ENCODE measurements around the gene ASS1.

Gene ASS1

DNA sequence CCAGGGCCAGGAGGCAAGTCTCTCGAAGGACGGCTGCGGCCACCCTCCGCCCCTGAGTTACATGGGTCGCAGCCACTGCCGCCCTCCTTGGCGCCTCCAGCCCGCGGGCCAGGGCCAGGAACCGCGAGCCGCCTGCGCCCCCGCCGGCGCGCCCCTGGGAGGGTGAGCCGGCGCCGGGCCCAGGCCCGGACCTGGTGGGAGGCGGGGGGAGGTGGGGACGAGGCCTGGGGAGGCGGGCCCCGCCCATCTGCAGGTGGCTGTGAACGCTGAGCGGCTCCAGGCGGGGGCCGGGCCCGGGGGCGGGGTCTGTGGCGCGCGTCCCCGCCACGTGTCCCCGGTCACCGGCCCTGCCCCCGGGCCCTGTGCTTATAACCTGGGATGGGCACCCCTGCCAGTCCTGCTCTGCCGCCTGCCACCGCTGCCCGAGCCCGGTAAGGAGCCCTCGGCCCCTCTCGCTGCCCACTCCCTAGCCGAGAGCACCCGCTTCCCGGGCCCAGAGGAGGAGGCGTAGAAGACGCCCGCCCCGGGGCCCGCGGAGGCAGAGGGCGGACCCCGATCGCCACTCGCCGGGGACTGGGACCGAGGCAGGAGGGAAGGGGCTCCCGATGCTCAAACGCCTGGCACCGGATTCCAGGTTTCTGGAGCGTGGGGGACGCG, at the start of gene ASS1:
Gene ASS1, plus strand, starts transcription at position 397 of the 657 bp plus-strand sequence. CDS start 7,268 bp downstream, outside the sequence.
- Histone ChIP-seq H4K20me1 (ENCODE audit: control insufficient read depth, insufficient read depth, low read depth, low read length) (no peaks in the 10 kb centered on the region), H3K79me2 (ENCODE audit: control insufficient read depth, low read length) (no peaks in the 10 kb centered on the region), H3K9me3 (ENCODE audit: control insufficient read depth, insufficient read depth, low read length) (peaks cover 8% of the 10 kb centered on the region; the same call in 1 of the 2 replicates), H3K4me1 (ENCODE audit: control insufficient read depth, low read length) (peaks cover 9% of the 10 kb centered on the region; the same call in 1 of the 2 replicates), H3F3A (ENCODE audit: control insufficient read depth, insufficient read depth) (no peaks in the 10 kb centered on the region), H3K36me3 (ENCODE audit: control insufficient read depth, low read length) (no peaks in the 10 kb centered on the region), H3K27ac (ENCODE audit: low read depth, low read length) (no peak within 1 kb of the TSS), H3K4me2 (ENCODE audit: low read length) (no peak within 1 kb of the TSS), H3K4me3 (ENCODE audit: low read length) (no peak within 1 kb of the TSS), H3K27me3 (ENCODE audit: control insufficient read depth, low read length) (no peaks in the 10 kb centered on the region), H3K9me2 (replicated peaks; ENCODE audit: control insufficient read depth, low read length) (no peaks in the 10 kb centered on the region)
- TF ChIP-seq CTCF (IDR thresholded peaks at IDR 0.05; ENCODE audit: low read depth, low read length, poor library complexity, severe bottlenecking) (no peak), EZH2phosphoT487 (IDR thresholded peaks at IDR 0.05; ENCODE audit: borderline replicate concordance, low read length) (no peak)

- no peaks in the 10 kb centered on the region for H3K4me1 ChIP-seq (ENCODE audit: control insufficient read depth, low read length)
- H3K27me3 ChIP-seq (ENCODE audit: control insufficient read depth, low read length), result no peaks in the 10 kb centered on the region
- TF ChIP-seq EZH2phosphoT487 (IDR thresholded peaks at IDR 0.05; ENCODE audit: borderline replicate concordance, low read length) (no peak), CTCF (IDR thresholded peaks at IDR 0.05; ENCODE audit: low read depth, low read length, poor library complexity, severe bottlenecking) (no peak)
- no peaks in the 10 kb centered on the region for H3F3A ChIP-seq (ENCODE audit: control insufficient read depth, insufficient read depth)
- no peak overlapping the region for H3K27ac ChIP-seq (ENCODE audit: low read depth, low read length)
- no peak overlapping the region for H3K4me2 ChIP-seq (ENCODE audit: low read length)
- H3K9me2 ChIP-seq (replicated peaks; ENCODE audit: control insufficient read depth, low read length), result no peaks in the 10 kb centered on the region
- no peaks in the 10 kb centered on the region for H4K20me1 ChIP-seq (ENCODE audit: control insufficient read depth, insufficient read depth, low read depth, low read length)
- H3K79me2 ChIP-seq (ENCODE audit: control insufficient read depth, low read length), result no peaks in the 10 kb centered on the region
- H3K9me3 ChIP-seq (ENCODE audit: control insufficient read depth, insufficient read depth, low read length), result no peaks in the 10 kb centered on the region
- H3K4me3 ChIP-seq (ENCODE audit: low read length), result no peak overlapping the region
- no peaks in the 10 kb centered on the region for H3K36me3 ChIP-seq (ENCODE audit: control insufficient read depth, low read length)
Measured at GRCh38 chr9:130395810-130396435, 48.8 kb upstream of the ASS1 start.

GRCh38 chr9:130396581-130396980, 48.2 kb upstream of the ASS1 start:
- TF ChIP-seq CTCF (IDR thresholded peaks at IDR 0.05; ENCODE audit: low read depth, low read length, poor library complexity, severe bottlenecking), result no peak
- TF ChIP-seq EZH2phosphoT487 (IDR thresholded peaks at IDR 0.05; ENCODE audit: borderline replicate concordance, low read length), result no peak
- H3K4me3 ChIP-seq (ENCODE audit: low read length), result no peak overlapping the region
- no peaks in the 10 kb centered on the region for H3F3A ChIP-seq (ENCODE audit: control insufficient read depth, insufficient read depth)
- no peaks in the 10 kb centered on the region for H4K20me1 ChIP-seq (ENCODE audit: control insufficient read depth, insufficient read depth, low read depth, low read length)
- no peaks in the 10 kb centered on the region for H3K9me2 ChIP-seq (replicated peaks; ENCODE audit: control insufficient read depth, low read length)
- H3K27me3 ChIP-seq (ENCODE audit: control insufficient read depth, low read length), result no peaks in the 10 kb centered on the region
- no peaks in the 10 kb centered on the region for H3K79me2 ChIP-seq (ENCODE audit: control insufficient read depth, low read length)
- no peaks in the 10 kb centered on the region for H3K9me3 ChIP-seq (ENCODE audit: control insufficient read depth, insufficient read depth, low read length)
- no peaks in the 10 kb centered on the region for H3K4me1 ChIP-seq (ENCODE audit: control insufficient read depth, low read length)
- no peak overlapping the region for H3K4me2 ChIP-seq (ENCODE audit: low read length)
- H3K36me3 ChIP-seq (ENCODE audit: control insufficient read depth, low read length), result no peaks in the 10 kb centered on the region
- H3K27ac ChIP-seq (ENCODE audit: low read depth, low read length), result no peak overlapping the region
